ENCODE measurements around the gene EGFL7. TPM values are rescaled to one million over a fixed set of nuclear protein-coding genes. Genes with fewer than 3 reads are reported as not detected.

The EGFL7 gene
- total RNA-seq, 1 experiment from 2014 or later: 38.0 TPM

- H3K27me3 ChIP-seq (ENCODE audit: insufficient read depth, low read length): no peaks in the 10 kb centered on the region
- H3K4me3 Mint-ChIP-seq: no peak overlapping the region
- H3K79me2 ChIP-seq (ENCODE audit: insufficient read depth, low read length): no peaks in the 10 kb centered on the region
- no peak overlapping the region for H4K5ac ChIP-seq (ENCODE audit: insufficient read length, low read depth, low read length)
- no peak overlapping the region for H4K8ac ChIP-seq (replicated peaks; ENCODE audit: insufficient read length, low read depth, low read length)
- no peaks in the 10 kb centered on the region for H3K9me3 ChIP-seq (ENCODE audit: control insufficient read depth, low read depth, low read length)
- H3K14ac ChIP-seq (ENCODE audit: insufficient read depth, low read length): no peak overlapping the region
- no peak overlapping the region for H3K56ac ChIP-seq (ENCODE audit: insufficient read length, low read depth, low read length)
- H2BK120ac ChIP-seq (ENCODE audit: low read depth, low read length, poor library complexity, severe bottlenecking): no peak overlapping the region
- H3K4me2 ChIP-seq (ENCODE audit: insufficient read depth, insufficient read length, low read length): no peak overlapping the region
- no peak overlapping the region for H3K18ac ChIP-seq (ENCODE audit: insufficient read length, low read depth, low read length)
- H4K91ac ChIP-seq (ENCODE audit: insufficient read length, low read depth, low read length): no peak overlapping the region
- H3K4me1 Mint-ChIP-seq: peaks cover 2 to 7% of the 10 kb centered on the region in 2 experiments
- H2AK5ac ChIP-seq (ENCODE audit: insufficient read length, low read length): no peak overlapping the region
- peak overlapping the region; percentile 32 to 80 (median 49); a peak in 2 of 7 replicates for H3K27ac Mint-ChIP-seq
- no peaks in the 10 kb centered on the region for H3K23me2 ChIP-seq (ENCODE audit: insufficient read length, low read depth, low read length, poor library complexity, severe bottlenecking)
- no peak overlapping the region for H2AFZ ChIP-seq (ENCODE audit: low read length)
- no peak overlapping the region for H2BK12ac ChIP-seq (ENCODE audit: insufficient read length, low read depth, low read length)
- peaks cover 0 to 5% (median 0%) of the 10 kb centered on the region in 3 experiments; a peak in 4 of 7 replicates for H3K36me3 Mint-ChIP-seq (ENCODE audit: insufficient read depth in 1 of 3, low read depth in 3 of 3)
- H3K9ac ChIP-seq (ENCODE audit: extremely low read depth, insufficient read length, low read length): no peak overlapping the region
- no peaks in the 10 kb centered on the region for H3K79me1 ChIP-seq (ENCODE audit: insufficient read depth, low read depth, low read length, poor library complexity, severe bottlenecking)
- no peak overlapping the region for H3T11ph ChIP-seq (ENCODE audit: low read length)
- no peak overlapping the region for H2BK15ac ChIP-seq (ENCODE audit: low read depth, low read length)
- H3K23ac ChIP-seq (ENCODE audit: insufficient read length, low read depth, low read length): no peak overlapping the region
- no peak overlapping the region for H2BK20ac ChIP-seq (ENCODE audit: low read depth, low read length, poor library complexity, severe bottlenecking)
- no peaks in the 10 kb centered on the region for H3K4me1 ChIP-seq (ENCODE audit: insufficient read depth, low read length)
- no peak for DNase-seq
- no peak overlapping the region for H3K4ac ChIP-seq (ENCODE audit: low read depth, low read length)
- H3K9me3 Mint-ChIP-seq: no peaks in the 10 kb centered on the region
- peaks cover 1% of the 10 kb centered on the region; the same call in 1 of the 2 replicates for H3K27me3 Mint-ChIP-seq (ENCODE audit: low read depth)
- WGBS (ENCODE audit: extremely low coverage, insufficient read length, low lambda C conversion rate): no CpG with 5 or more reads among the region's 46 CpGs
- TF ChIP-seq, protein P1, sequence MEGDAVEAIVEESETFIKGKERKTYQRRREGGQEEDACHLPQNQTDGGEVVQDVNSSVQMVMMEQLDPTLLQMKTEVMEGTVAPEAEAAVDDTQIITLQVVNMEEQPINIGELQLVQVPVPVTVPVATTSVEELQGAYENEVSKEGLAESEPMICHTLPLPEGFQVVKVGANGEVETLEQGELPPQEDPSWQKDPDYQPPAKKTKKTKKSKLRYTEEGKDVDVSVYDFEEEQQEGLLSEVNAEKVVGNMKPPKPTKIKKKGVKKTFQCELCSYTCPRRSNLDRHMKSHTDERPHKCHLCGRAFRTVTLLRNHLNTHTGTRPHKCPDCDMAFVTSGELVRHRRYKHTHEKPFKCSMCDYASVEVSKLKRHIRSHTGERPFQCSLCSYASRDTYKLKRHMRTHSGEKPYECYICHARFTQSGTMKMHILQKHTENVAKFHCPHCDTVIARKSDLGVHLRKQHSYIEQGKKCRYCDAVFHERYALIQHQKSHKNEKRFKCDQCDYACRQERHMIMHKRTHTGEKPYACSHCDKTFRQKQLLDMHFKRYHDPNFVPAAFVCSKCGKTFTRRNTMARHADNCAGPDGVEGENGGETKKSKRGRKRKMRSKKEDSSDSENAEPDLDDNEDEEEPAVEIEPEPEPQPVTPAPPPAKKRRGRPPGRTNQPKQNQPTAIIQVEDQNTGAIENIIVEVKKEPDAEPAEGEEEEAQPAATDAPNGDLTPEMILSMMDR (conservative IDR thresholded peaks at IDR 0.05): no peak
- no peak overlapping the region for H2BK5ac ChIP-seq (ENCODE audit: insufficient read length, low read length)
- no peak overlapping the region for H3K27ac ChIP-seq (ENCODE audit: insufficient read length, low read depth, low read length)
- H4K20me1 ChIP-seq (ENCODE audit: control insufficient read depth, insufficient read depth, insufficient read length): no peaks in the 10 kb centered on the region
Observed at GRCh38 chr9:136676920-136677686, 14.4 kb downstream of the EGFL7 start.

All from H9 (cell line).